Panc1 (cell line): ENCODE measurements around the gene FHIT. TPM values are rescaled to one million over a fixed set of nuclear protein-coding genes. Genes with fewer than 3 reads are reported as not detected.

Source experiments
- ATAC-seq: fragments of 200-7000 bp; cut with Tn5 transposase; 2 replicates; pipeline ENCODE4 v1.9.1; 2020; ENCODE audit warnings: mild to moderate bottlenecking, moderate library complexity
- BruUV-seq: library from RNA; stranded (reverse); fragments of 400-500 nt; replicated peaks from 2 replicates; lab custom pipeline; 2021; lab: Mats Ljungman, UMichigan
- CTCF ChIA-PET: fragments of 300-600 bp; sonication (Branson Sonifier 250); formaldehyde crosslinking; loops from one replicate; lab custom pipeline; 2022; ENCODE audit warnings: antibody characterized with exemption; lab: Charles Lee
- POLR2A ChIA-PET: fragments of 300-600 bp; sonication (Branson Sonifier 250); formaldehyde crosslinking; loops from one replicate; lab custom pipeline; 2022; ENCODE audit warnings: antibody characterized with exemption; lab: Charles Lee
- DNase-seq: peaks from one replicate; pipeline ENCODE4 v3.0.0-alpha.2; 2010; ENCODE audit warnings: low read depth, low spot score
- H3K27ac ChIP-seq: 2 replicates; pipeline ENCODE4 v1.5.1; 2011; ENCODE audit warnings: mild to moderate bottlenecking, low read length, inconsistent platforms
- H3K27me3 ChIP-seq: fragments of 200-500 bp; sonication (Bioruptor generic); 2 replicates; pipeline ENCODE4 v1.6.0; 2014; ENCODE audit warnings: low read length, inconsistent platforms; ENCODE audit not compliant: control insufficient read depth, insufficient read depth
- H3K36me3 ChIP-seq: fragments of 200-500 bp; sonication (Bioruptor generic); 2 replicates; pipeline ENCODE4 v1.5.1; 2014; ENCODE audit warnings: inconsistent platforms, mild to moderate bottlenecking, low read length, moderate library complexity; ENCODE audit not compliant: control insufficient read depth, insufficient read depth
- H3K4me1 ChIP-seq: 2 replicates; pipeline ENCODE4 v1.5.1; 2011; ENCODE audit warnings: inconsistent platforms, mild to moderate bottlenecking, low read length, moderate library complexity; ENCODE audit not compliant: control insufficient read depth, insufficient read depth
- H3K4me3 ChIP-seq, 2 experiments: 2 replicates each; pipeline ENCODE4 v1.5.1; 2011 to 2012; ENCODE audit warnings: low read depth in 2 of 2, low read length in 2 of 2, mild to moderate bottlenecking in 2 of 2, inconsistent platforms in 1 of 2, moderate library complexity in 1 of 2
- H3K9me3 ChIP-seq: fragments of 200-500 bp; sonication (Bioruptor generic); 2 replicates; pipeline ENCODE4 v1.5.1; 2014; ENCODE audit warnings: low read depth, mild to moderate bottlenecking, inconsistent platforms, low read length, moderate library complexity; ENCODE audit not compliant: control insufficient read depth, insufficient read depth
- CTCF ChIP-seq: fragments of 450-650 bp; IDR thresholded peaks from 2 replicates; pipeline ENCODE4 v1.5.1; 2017; ENCODE audit warnings: mild to moderate bottlenecking
- POLR2AphosphoS5 ChIP-seq: IDR thresholded peaks from 2 replicates; pipeline ENCODE4 v1.6.1; 2012; ENCODE audit warnings: mild to moderate bottlenecking, low read depth, low read length, moderate library complexity
- SIN3A ChIP-seq: IDR thresholded peaks from 2 replicates; pipeline ENCODE4 v1.6.1; 2012; ENCODE audit warnings: low read depth, mild to moderate bottlenecking, low read length, moderate library complexity, borderline replicate concordance; ENCODE audit not compliant: insufficient read depth
- TCF7L2 ChIP-seq: IDR thresholded peaks from 2 replicates; pipeline ENCODE4 v1.6.1; 2011; ENCODE audit warnings: mild to moderate bottlenecking, low read depth, low read length, inconsistent platforms
- in situ Hi-C: cut with HindIII; loops from 2 replicates; pipeline ENCODE4 v1.10.0; 2016; ENCODE audit warnings: low sequenced_read_pairs, low pct_unique_long_range_greater_than_20kb
- intact Hi-C: fragments of 100-400 bp; cut with micrococcal nuclease; formaldehyde crosslinking; loops from one replicate; pipeline ENCODE4 v1.10.0; 2022; ENCODE audit not compliant: unreplicated experiment
- total RNA-seq: library from RNA; stranded (reverse); gene quantifications from one replicate; pipeline ENCODE4 v1.2.1, GENCODE V29; 2021; ENCODE audit not compliant: unreplicated experiment
- TF ChIP-seq, protein P1 (sequence below), 2 experiments: IDR thresholded peaks; 2 replicates each; pipeline ENCODE4 v1.6.1; 2011 to 2012; ENCODE audit warnings: low read depth in 2 of 2, control low read depth in 1 of 2, low read length in 1 of 2, mild to moderate bottlenecking in 1 of 2, moderate library complexity in 1 of 2; ENCODE audit not compliant: insufficient read depth in 1 of 2

Gene FHIT
- total RNA-seq, 1 experiment from 2014 or later = 2.2 TPM

GRCh38 chr3:60952055-60952454, 299.2 kb downstream of the FHIT start:
- DNase-seq (no peak), ATAC-seq (no peak)
- ChIA-PET CTCF (no interaction called here), POLR2A (no interaction called here)
- Histone ChIP-seq H3K9me3 (no peaks in the 10 kb centered on the region), H3K27ac (no peak overlapping the region), H3K4me1 (no peaks in the 10 kb centered on the region; the same call in 1 of the 2 replicates), H3K36me3 (no peaks in the 10 kb centered on the region), H3K4me3 (no peak overlapping the region), H3K27me3 (no peaks in the 10 kb centered on the region)
- in situ Hi-C loops (no loop called here), intact Hi-C loops (no loop called here)
- TF ChIP-seq TCF7L2 (no peak), CTCF (no peak), SIN3A (no peak), POLR2AphosphoS5 (no peak)
- TF ChIP-seq, protein P1, sequence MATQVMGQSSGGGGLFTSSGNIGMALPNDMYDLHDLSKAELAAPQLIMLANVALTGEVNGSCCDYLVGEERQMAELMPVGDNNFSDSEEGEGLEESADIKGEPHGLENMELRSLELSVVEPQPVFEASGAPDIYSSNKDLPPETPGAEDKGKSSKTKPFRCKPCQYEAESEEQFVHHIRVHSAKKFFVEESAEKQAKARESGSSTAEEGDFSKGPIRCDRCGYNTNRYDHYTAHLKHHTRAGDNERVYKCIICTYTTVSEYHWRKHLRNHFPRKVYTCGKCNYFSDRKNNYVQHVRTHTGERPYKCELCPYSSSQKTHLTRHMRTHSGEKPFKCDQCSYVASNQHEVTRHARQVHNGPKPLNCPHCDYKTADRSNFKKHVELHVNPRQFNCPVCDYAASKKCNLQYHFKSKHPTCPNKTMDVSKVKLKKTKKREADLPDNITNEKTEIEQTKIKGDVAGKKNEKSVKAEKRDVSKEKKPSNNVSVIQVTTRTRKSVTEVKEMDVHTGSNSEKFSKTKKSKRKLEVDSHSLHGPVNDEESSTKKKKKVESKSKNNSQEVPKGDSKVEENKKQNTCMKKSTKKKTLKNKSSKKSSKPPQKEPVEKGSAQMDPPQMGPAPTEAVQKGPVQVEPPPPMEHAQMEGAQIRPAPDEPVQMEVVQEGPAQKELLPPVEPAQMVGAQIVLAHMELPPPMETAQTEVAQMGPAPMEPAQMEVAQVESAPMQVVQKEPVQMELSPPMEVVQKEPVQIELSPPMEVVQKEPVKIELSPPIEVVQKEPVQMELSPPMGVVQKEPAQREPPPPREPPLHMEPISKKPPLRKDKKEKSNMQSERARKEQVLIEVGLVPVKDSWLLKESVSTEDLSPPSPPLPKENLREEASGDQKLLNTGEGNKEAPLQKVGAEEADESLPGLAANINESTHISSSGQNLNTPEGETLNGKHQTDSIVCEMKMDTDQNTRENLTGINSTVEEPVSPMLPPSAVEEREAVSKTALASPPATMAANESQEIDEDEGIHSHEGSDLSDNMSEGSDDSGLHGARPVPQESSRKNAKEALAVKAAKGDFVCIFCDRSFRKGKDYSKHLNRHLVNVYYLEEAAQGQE (IDR thresholded peaks at IDR 0.05; ENCODE audit: insufficient read depth in 1 of 2, low read depth in 2 of 2, low read length in 1 of 2) = no peak
- no TSS peak for BruUV-seq

- POLR2A ChIA-PET = no interaction called here
- no TSS peak for BruUV-seq
- intact Hi-C loops = no loop called here
- Histone ChIP-seq H3K4me1 (no peaks in the 10 kb centered on the region; the same call in 1 of the 2 replicates), H3K27me3 (no peaks in the 10 kb centered on the region), H3K9me3 (no peaks in the 10 kb centered on the region), H3K4me3 (no peak overlapping the region), H3K36me3 (no peaks in the 10 kb centered on the region), H3K27ac (no peak overlapping the region)
- CTCF ChIA-PET = no interaction called here
- TF ChIP-seq SIN3A (no peak), POLR2AphosphoS5 (no peak), CTCF (no peak), TCF7L2 (no peak)
- TF ChIP-seq, protein P1 (IDR thresholded peaks at IDR 0.05; ENCODE audit: insufficient read depth in 1 of 2, low read depth in 2 of 2, low read length in 1 of 2) = no peak
- ATAC-seq (no peak), DNase-seq (no peak)
- in situ Hi-C loops = no loop called here
These were observed 302.1 kb downstream of the FHIT start for GRCh38 chr3:60949146-60949545.
